HepG2 (cell line): ENCODE measurements around the gene RTP2. TPM values are rescaled to one million over a fixed set of nuclear protein-coding genes. Genes with fewer than 3 reads are reported as not detected.

Source experiments
- polyA plus RNA-seq, 8 experiments: library from polyadenylated mRNA; depleted of rRNA in 3 of 8; stranded (reverse) in 7 of 8; unstranded in 1 of 8; fragments of >200 nt; fragmentation: Illumina TruSeq in 4 of 8; extraction: Trizol in 4 of 8; gene quantifications; 2 replicates each; pipeline versions ENCODE4 v1.2.1 to v1.2.3, GENCODE V29; 2011 to 2016; ENCODE audit warnings: low read depth in 4 of 8, missing spikeins in 1 of 8, mixed read lengths in 1 of 8; ENCODE audit not compliant: insufficient read depth in 1 of 8
- total RNA-seq, 5 experiments: library from RNA; depleted of rRNA; stranded (reverse); fragments of >200 nt; fragmentation: Illumina TruSeq; extraction: Trizol; gene quantifications; 2 replicates each; pipeline ENCODE4 v1.2.3, GENCODE V29; 2016; ENCODE audit warnings: low read depth in 1 of 5

The RTP2 gene
- total and polyA plus RNA-seq, 2 of the 13 experiments (the other 11 are each of a cell fraction or from before 2014, with no cell fraction given): not detected

Other genes starting within 250 kb of the RTP2 start
- not detected in 2 replicates for gene SST, start 32.2 kb downstream of the RTP2 start, total RNA-seq (2016; rRNA removed; fragmentation: Illumina TruSeq; extraction: Trizol)
- gene SST, start 32.2 kb downstream of the RTP2 start, polyA plus RNA-seq (2011; rRNA removed): not detected in 2 replicates
- gene BCL6, start 42.9 kb upstream of the RTP2 start, total RNA-seq (2016; rRNA removed; fragmentation: Illumina TruSeq; extraction: Trizol): 20.3 and 21.2 TPM in 2 replicates
- 53.7 and 67.5 TPM in 2 replicates for gene BCL6, start 42.9 kb upstream of the RTP2 start, polyA plus RNA-seq (2011; rRNA removed)